WTC11 (cell line): Measurements from ENCODE around the gene FGD2.

Experiments
- CTCF ChIP-seq: fragments of 200-600 bp; IDR thresholded peaks from 2 replicates; pipeline ENCODE4 v1.8.0; 2022; ENCODE audit warnings: antibody characterized with exemption
- GTF2I ChIP-seq: fragments of 250-450 bp; sonication (Bioruptor Pico); conservative IDR thresholded peaks from 2 replicates; pipeline ENCODE4 v1.4.0; 2021; ENCODE audit warnings: mild to moderate bottlenecking
- NFYB ChIP-seq: sonication (generic); formaldehyde crosslinking; conservative IDR thresholded peaks from 2 replicates; pipeline ENCODE4 v1.8.0; 2022; ENCODE audit warnings: low read depth, missing genetic modification reagents
- NR2C2 ChIP-seq: sonication (generic); formaldehyde crosslinking; IDR thresholded peaks from 2 replicates; pipeline ENCODE4 v1.8.0; 2022; ENCODE audit warnings: mild to moderate bottlenecking, missing genetic modification reagents
- TP53 ChIP-seq: sonication (generic); formaldehyde crosslinking; IDR thresholded peaks from 2 replicates; pipeline ENCODE4 v1.8.1; 2023; ENCODE audit warnings: mild to moderate bottlenecking, missing genetic modification reagents
- ZNF425 ChIP-seq: fragments of 250-450 bp; sonication (Bioruptor Pico); conservative IDR thresholded peaks from 2 replicates; pipeline ENCODE4 v1.9.0; 2021; ENCODE audit warnings: mild to moderate bottlenecking
- TF ChIP-seq, protein P1 (sequence below): sonication (generic); formaldehyde crosslinking; IDR thresholded peaks from 2 replicates; pipeline ENCODE4 v1.8.1; 2023; ENCODE audit warnings: mild to moderate bottlenecking, moderate library complexity, missing genetic modification reagents
- TF ChIP-seq, protein P2 (sequence below): sonication (generic); formaldehyde crosslinking; IDR thresholded peaks from 2 replicates; pipeline ENCODE4 v1.8.1; 2023; ENCODE audit warnings: mild to moderate bottlenecking, missing genetic modification reagents, moderate library complexity
- TF ChIP-seq, protein P3 (sequence below): sonication (generic); formaldehyde crosslinking; conservative IDR thresholded peaks from 2 replicates; pipeline ENCODE4 v1.8.1; 2022; ENCODE audit warnings: mild to moderate bottlenecking, missing genetic modification reagents

- TF ChIP-seq CTCF: no peak
- TF ChIP-seq ZNF425 (CRISPR knock-in tag): no peak
- TF ChIP-seq, protein P1, sequence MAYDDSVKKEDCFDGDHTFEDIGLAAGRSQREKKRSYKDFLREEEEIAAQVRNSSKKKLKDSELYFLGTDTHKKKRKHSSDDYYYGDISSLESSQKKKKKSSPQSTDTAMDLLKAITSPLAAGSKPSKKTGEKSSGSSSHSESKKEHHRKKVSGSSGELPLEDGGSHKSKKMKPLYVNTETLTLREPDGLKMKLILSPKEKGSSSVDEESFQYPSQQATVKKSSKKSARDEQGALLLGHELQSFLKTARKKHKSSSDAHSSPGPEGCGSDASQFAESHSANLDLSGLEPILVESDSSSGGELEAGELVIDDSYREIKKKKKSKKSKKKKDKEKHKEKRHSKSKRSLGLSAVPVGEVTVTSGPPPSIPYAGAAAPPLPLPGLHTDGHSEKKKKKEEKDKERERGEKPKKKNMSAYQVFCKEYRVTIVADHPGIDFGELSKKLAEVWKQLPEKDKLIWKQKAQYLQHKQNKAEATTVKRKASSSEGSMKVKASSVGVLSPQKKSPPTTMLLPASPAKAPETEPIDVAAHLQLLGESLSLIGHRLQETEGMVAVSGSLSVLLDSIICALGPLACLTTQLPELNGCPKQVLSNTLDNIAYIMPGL: no peak
- TF ChIP-seq, protein P2, sequence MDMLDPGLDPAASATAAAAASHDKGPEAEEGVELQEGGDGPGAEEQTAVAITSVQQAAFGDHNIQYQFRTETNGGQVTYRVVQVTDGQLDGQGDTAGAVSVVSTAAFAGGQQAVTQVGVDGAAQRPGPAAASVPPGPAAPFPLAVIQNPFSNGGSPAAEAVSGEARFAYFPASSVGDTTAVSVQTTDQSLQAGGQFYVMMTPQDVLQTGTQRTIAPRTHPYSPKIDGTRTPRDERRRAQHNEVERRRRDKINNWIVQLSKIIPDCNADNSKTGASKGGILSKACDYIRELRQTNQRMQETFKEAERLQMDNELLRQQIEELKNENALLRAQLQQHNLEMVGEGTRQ (CRISPR knock-in tag): no peak
- no peak for TF ChIP-seq TP53 (CRISPR knock-in tag)
- TF ChIP-seq, protein P3, sequence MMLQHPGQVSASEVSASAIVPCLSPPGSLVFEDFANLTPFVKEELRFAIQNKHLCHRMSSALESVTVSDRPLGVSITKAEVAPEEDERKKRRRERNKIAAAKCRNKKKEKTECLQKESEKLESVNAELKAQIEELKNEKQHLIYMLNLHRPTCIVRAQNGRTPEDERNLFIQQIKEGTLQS (CRISPR knock-in tag): no peak
- no peak for TF ChIP-seq NR2C2 (CRISPR knock-in tag)
- no peak for TF ChIP-seq GTF2I (CRISPR knock-in tag)
- no peak for TF ChIP-seq NFYB (CRISPR knock-in tag)
Measured at GRCh38 chr6:37077191-37077904, 71.9 kb downstream of the FGD2 start.
